EH (cell line): ENCODE measurements around the gene GLT6D1.

Experiments used
- DNase-seq: peaks from one replicate; pipeline ENCODE4 v3.0.0-alpha.2; 2015; ENCODE audit warnings: low read depth

The GLT6D1 gene

DNA sequence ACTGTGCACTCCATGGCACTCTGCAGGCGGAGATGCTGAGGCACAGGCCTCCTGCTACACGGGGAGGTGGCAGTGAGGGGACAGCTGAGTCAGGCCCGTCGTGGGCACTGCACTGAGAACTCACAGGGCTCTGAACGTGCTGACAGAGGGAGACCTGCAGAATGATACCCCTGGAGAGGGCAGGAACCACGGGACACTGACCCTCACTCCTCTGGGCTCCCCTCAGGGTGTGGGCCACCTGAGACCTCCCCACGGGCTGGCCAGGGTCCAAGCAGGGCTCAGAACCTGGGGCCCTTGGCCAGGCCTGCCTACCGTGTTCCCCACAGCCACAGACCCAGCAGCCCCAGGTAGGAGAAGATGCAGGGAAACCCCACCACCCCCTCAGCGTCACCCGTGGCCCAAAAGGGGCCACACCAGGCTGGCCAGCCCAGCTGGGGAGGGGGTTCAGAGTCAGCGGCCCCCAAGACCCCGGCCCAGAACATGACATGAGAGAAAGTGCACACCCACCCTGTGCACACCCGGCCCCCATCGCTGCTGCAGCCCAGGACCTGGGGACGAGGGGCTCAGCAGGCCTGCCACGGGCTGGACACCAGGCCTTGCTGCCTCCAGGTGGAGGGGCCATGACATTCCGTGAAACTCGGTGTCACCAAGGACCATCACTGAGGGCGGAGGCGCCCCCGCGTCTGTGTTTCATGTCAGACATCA is 30.9 kb downstream of the GLT6D1 start:
- no peak for DNase-seq

DNA sequence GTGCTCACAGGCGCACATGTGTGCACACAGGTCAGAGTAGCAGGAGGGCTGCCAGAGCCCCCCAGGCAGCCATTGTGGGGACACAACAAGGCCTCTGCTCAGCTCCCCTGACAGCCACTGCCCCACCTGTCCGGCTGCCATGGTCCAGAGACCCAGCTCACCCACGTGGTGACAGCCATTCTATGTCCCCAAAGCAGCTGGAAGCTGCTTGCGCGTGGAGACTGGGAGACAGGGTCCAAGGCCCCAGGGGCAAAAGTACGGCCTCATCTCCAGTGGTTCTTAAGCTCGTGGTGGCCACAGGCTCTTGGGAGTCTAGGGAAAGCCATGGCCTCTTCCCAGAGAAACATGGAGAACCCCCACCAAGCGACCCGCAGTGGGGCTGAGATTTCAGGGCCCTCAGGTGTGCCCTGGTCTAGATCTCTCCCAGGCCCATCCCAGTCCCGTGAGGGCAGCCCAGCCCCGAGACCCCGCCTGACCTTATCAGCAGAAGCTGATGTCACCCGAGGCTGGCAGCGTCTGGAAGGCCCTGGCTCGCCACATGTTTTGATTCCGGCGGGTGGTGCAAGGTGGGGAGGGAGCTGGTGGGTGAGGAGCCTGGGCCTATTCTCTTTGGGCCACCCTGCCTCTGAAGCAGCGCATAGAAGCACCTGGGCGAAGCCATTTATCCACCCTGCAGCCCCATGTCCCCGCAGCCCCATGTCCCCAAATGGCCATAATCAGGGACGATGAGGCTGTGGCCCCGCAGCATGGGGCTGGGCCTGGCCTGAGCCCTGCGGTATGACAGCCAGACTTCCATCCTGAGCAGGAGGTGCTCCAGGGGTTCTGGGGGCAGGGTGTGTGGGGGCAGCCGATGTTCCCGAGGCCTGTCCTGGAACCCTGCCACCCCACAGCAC is 31.7 kb downstream of the GLT6D1 start:
- no peak for DNase-seq

DNA sequence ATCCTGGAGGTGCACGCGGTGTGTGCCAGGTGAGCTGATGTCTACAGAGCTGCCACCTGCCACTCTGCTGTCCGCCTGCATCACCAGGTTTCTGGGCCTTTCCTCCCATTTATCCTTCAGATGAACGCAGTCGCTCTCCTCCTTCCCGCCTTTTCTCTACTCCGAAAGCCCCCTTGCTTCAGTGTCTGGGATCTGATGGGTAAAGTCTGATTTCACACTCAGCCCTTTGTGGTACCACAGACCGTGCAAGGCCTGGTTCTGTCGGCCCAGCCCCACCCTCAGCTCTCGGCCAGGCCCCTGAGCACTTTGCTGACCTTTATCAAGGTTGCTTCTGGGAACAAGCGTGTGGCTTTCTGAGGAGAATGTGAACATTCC is 32.5 kb downstream of the GLT6D1 start:
- no peak for DNase-seq

DNA sequence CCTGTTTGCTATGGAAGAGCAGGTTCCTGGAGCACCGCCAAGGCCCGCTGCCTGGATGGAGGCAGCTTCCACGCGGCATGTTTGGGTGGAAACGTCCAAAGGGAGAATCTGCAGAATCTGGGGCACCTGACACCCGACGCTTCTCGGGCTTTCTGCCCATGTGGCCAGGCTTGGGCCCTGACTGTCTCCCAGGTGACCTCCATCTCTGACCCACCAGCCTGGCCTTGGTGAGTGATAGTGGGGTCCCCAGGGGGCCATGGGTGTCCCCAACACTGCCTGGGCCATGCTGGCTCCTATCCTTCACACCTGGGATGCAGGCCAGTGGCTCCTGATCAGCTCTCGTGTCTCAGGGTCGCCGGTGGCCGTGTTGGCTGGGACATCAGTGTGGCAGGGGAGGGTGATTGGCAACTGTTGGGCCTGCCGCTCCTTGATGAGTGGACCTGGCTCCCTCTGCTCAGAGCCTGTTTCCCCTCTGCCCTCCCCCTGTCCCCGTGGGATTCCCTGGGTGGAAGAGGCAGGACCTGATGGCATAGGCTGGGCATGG is 34.0 kb downstream of the GLT6D1 start:
- no peak for DNase-seq

DNA sequence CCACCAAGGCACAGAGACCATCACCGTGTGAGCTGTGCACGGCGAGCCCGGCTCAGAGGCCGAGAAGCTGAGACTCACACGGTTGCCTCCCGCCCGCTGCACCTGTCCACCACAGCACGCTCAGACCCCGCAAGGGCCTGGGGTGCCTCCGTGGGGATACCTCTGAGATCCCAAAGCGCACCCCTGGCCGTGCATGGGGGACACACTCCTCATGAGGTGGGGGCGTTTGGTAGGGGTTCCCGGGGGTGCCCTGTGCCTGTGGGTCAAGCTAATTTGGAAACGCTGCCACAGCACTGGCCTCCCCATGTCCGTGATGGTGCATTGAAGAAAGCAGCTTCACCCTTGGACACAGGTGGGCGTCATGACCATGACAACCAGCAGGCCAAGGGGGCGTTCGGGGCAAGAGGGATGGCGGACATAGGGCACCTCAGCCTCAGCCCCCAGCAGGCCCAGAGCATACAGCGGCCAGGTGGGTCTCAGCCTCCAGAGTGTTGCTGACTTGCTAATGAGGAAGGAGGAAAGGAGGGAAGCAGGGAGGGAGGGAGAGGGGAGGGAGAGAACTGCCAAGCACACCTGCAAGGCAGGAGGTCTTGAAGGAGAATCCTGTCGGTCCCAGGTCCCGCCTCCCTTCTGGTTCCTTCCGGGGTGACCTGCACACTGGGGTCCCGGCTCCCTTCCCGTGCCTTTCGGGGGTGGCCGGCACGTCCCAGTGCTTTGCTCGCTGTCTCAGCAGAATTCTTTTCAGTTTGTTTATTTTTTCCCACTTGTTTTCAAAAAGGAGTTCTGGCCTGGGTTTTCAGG is 34.7 kb downstream of the GLT6D1 start:
- DNase-seq = no peak

DNA sequence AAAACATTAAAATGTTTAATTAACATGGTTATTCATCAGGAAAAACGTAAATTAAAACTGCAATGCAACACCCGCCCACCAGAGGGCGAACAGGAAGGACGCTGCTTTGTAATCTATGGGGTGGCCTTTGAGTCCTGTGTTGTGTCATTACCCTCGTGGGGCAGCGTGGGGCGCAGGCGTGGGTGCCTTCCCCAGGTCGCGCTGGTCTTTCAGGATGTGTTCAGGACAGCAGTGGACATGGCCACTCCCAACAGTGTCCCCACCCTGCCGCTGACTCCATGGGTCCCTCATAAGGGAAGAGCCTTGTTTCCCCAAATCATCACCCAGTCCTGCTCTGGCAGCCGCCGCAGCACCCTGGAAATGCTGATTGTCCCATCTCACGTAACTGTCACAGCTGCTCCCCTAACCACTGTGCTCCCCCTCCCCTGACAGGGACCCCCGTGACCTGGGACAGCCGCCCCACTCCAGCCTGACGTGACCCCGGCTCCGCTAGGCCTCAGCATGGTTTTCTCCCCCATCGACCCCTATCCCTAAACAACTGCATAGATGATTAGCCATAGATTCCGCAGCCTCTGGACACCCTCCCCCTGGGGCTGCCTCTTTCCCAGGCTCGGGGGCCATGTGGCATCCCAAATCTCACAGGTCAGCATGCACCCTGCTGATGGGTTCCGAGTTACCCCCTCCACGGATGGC is 36.4 kb downstream of the GLT6D1 start:
- peak; percentile 36 for DNase-seq

DNA sequence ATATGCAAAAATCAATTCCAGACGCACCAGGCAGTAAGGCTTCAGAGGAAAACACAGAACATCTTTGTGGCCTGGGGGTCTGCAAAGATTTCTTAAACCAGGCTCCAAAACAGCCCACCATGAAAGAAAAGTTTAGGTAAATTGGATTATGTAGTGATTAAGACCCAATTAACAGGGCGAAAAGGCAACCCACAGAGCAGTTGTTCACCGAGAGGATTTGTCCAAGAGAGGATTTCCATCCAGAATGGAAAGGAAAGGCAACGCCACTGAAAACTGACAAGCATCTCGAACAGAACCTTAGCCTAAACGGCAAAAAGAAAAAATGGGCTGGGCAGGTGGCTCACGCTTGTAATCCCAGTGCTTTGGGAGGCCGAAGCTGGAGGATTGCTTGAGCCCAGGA is 37.4 kb downstream of the GLT6D1 start:
- no peak for DNase-seq

DNA sequence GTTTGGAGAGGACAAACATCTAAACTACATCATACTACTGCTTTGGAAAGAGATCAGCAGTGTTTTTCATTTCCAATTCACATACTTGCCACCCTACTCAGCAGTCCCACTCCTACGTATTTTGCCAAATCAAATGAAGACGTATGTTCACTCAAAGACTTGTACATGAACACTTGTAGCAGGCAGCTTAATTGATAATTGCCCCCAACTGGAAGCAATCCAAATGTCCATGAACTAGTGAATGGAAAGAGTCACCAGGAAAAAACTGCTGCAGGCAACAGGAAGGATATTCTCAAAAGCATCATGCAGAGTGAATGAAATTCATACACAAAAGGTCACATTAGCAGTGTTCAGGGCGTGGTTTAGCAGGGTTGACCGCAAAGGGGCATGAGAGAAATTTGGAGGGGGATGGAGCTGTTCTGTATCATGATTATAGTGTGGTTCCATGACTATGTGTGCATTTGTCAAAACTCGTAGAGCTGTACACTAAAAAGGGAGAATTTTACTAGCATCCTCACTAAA is 39.0 kb downstream of the GLT6D1 start:
- DNase-seq = no peak

DNA sequence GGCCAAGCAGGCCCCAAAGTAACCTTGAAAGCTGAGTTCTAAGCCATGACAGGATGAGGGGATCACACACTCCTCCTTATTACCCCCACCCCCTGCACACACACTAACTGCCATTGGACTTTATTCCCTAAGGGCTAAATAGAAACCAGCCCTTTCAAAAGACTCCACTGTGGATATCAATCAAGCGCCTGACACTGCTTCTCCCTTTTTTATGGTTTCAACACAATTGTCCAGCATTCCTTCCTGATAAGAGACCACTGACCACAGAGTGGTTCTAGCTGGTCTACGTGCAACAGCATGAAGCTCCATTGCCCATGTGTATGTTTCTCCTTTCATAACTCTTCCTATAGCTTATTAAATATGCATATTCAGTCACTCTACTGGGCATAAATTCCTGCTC is 43.1 kb downstream of the GLT6D1 start:
- no peak for DNase-seq

DNA sequence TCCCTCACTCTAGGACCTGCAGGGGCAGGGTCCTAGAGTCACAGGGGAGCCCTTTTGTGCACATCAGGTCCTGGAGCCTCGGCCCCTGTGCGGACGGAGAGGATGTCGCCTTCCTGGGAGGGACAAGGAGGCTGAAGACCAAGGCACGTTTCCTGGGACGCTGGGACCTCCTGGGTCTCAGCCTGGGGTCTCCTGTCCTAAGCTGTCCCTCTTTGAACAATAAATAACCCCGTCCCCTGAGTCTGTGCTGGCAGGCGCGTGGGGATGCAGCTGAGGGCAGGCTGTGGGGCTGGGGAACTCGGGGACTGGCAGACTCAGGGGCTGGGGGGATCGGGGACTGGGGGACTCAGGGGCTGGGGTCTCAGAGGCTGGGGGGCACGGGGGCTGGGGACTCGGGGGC is 46.7 kb downstream of the GLT6D1 start:
- DNase-seq = no peak

DNA sequence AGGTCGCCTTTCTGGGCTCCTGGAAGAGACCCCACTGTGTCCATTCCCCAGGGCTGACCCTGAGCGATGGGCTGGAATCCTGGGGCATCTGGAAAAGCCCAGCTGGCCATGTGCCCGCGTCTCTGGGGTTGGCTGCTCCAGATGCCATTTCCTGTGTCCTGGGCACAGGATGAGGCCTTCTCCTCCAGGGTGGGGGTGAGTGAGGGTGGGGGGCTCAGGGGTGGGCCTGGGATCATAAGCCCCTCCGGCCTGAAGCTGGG is 47.1 kb downstream of the GLT6D1 start:
- no peak for DNase-seq

DNA sequence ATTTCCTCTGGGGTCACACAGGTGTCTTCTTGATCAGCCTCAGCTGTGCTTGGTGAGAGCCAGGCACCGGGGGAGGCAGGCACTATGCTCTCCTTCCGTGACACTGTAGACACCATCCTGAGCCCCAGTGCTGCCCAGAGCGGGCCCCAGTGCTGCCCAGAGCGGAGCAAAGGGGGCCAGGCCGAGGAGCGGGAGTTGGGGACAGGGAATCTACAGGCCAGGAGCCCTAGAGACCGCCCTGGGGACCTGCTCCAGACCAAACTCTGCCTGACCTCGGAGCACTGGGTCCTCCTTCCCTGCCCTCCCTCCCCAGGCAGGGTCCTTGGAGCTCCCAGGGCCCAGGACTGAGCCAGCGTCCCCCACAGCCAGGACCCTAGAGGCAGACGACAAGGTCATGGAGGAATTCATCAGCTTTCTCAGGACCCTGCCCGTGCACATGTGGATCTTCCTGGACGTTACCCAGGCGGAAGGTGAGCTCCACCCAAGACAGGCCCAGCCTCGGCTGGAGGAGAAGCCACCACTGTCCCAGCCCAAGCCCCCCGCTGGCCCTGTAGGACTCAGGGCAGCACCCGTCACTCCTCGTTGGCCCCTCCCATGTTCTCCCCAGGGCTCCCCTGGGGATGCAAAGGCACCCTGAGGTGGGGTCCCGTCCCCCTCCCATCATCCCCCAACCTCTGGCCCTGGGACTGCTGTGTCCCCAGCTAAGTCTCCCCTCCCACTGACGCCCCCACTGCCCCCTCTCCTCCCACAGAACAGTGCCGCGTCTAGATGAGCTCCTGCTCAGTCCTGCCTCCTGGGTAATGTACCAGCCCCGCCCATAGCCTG is 47.6 kb downstream of the GLT6D1 start:
- DNase-seq = no peak

DNA sequence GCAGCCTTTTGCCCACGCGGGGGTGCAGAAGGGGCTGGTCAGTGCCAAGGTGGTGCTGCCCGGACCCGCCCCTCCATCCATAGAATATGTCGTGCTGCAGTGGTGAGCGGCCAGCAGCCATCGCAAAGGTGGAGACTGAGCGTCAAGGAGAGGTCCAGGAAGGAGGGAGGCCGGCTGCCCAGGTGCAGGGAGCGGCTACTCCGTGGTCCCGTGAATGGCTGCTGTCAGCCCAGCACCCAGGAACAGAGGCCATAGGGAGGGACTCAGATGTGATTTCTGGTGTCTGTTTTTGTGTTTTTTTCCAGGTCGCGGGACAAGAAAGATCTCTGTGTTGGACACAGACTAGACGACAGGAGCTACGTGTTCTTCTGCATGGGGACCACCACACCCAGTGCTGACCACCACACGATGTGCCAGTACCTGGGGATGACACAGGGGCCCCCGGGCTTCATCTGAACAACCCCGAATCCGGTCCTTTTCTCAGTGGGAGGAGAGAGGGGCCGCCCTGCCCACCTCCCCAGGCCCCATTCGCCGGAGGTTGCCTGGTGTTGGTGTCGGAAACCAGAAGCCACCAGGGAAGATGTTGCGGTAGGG is 48.8 kb downstream of the GLT6D1 start:
- no peak for DNase-seq

DNA sequence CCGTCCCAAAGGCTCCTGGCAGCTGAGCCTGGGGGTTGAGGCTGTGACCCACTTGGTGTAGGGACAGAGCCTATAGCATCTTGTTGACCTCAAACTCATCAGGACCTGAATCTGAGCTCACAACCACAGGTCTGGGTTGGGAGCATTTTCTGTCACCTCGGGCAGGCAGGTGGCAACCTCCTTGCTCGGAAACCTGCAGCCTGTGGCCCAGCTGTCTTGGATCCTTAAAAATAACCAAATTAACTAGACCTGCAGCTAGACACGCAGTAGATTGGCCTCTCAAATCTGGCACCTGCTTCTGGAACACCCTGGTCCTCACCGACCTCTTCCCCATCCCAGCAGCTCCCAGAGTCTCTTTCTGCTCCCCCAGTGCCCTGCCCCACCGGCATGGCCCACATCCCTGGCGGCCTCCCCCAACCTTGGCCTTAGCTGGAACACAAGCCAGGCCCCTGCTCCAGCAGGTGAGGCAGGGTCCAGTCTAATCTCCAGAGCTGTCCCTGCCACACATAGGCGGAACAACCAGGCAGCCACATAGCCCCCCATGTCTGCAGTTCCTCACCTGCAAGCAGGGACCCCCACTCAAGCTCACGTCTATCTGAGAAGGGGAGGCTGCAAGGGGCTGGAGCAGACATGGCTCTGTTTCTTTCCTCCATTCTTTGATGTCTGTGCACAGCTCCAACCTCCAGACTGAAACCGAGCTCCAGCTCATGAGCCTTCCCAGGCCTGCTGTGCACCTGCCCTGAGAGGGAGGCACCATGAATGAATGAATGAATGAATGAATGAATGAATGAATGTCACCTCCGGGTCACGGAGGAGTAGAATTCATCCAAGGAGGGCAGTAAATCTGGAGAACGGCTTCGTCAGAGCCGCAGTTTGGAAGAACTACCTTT is 49.5 kb downstream of the GLT6D1 start:
- DNase-seq = no peak

DNA sequence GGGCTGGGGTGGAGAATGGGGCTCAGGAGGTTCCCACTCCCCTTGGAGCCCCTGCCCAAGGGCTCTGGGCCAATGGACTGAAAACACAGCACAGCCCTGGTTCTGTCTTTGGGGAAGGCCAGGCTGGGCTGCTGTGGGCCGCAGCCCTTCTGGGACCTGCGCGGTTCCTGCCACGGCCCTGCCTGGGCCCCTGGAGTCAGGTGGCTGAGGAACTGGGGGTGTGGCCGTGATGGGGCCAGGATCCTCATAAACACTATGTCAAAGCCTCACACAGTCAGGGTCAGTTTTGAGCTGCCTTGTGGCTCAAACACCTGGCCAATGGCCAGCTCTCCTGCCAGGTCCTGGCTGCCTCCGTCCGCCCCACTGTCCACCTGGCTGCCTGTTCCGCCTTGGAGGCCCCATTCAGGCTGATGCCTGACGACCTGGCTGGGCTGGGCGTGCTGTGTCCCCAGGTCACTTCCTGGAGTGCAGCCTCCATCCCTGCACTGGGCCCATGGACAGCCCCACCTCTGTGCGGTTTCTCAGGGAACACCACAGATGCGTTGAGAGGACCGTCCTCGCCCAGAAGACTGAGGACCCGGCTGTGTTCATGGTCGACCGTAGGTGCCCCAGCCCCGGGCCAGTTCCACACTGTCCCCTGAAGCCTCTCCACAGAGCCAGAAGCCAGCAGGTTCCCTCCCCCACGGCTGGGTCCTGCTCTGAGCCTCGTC is 50.3 kb downstream of the GLT6D1 start:
- no peak for DNase-seq

DNA sequence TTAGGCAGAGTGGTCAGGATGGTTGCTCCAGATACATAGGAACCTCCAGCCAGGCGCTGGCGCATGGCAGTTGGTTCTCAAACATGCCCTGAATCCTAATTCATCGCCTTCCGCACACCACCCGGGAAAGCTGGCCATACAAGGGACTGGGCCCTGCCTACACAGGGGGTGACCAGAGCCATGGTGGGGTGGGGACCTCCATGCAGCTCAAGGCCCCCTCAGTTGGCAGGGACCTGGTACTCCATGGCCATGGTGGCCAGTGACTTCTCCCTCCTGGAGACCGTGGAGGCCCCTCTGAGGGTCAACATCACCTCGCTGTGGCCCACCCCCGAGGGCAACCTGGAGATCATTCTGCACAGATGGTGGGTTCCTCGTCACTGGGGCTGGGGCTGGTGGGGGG is 51.0 kb downstream of the GLT6D1 start:
- DNase-seq = no peak

DNA sequence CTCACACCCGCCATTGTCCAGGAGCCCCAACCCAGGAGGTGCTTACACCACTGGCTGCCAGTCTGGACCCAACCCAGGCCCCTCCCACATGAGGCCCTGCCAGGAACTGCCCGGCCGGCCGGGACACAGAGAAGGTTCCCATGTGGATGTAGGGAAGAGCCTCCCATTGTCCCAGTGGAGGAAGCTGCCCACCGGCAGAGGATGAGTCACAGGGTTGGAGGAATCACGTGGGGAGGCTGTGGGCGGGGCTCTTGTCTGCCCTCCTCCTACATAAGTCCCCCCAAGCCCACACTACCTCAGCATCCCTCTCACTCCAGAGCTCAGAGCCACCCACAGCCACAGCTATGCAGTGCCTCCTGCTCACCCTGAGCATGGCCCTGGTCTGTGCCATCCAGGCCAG is 51.7 kb downstream of the GLT6D1 start:
- no peak for DNase-seq

DNA sequence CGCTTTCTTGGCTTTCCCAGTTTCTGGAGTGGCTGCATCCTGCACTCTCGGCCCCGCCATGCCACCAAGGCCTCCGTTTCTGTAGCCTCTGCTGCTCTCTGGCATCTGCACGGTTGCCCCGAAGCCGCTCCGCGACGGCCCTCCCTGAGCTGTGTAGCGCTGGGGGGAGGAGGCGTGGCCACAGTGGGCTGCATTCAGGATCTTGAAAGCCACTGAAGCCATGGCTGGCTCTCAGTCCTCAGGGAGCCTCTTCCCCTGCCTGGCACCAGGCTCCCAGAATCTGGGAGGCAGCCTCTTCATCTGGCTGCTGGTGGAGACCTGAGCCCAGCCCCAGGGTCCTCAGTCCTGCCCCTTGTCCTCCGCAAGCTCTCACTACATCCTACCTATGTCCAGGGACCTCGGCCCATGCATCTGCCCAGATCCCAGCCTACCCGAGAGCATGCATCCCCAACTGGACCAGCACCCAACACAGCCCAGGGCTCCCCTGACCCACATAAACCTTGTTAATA is 52.7 kb downstream of the GLT6D1 start:
- no peak for DNase-seq

DNA sequence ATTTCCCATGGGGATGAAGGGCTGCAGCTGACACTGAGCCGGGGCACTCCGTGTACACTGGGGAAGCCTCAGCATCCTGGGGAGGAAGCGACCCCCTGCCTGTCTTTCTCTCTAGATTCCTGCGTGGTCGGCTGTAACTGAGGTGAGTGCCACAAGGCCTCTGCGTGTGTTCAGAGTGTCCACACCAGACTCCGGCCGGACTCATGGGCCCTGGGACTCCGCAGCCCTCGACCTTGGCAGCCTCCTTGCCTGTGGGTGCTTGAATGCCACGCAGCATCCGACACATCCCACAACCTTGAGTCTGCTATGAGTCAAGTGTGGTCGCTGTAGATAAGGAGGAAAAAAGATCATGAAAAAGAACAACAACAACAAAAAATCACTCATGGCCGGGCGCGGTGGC is 54.4 kb downstream of the GLT6D1 start:
- DNase-seq = no peak
